Chondrocyte (in vitro differentiated cells): ENCODE measurements around the gene TTR. TPM values are rescaled to one million over a fixed set of nuclear protein-coding genes. Genes with fewer than 3 reads are reported as not detected.

Experiments used
- DNase-seq: peaks from one replicate; pipeline ENCODE4 v3.0.0; 2021; ENCODE audit warnings: mixed read lengths, low spot score
- H3K27ac Mint-ChIP-seq: one replicate; pipeline ENCODE4 v1.8.0; 2021; ENCODE audit warnings: mild to moderate bottlenecking, moderate library complexity, mixed read lengths; ENCODE audit not compliant: unreplicated experiment
- H3K27me3 Mint-ChIP-seq: 2 replicates; pipeline ENCODE4 v1.8.0; 2021; ENCODE audit warnings: low read depth, mixed read lengths
- H3K36me3 Mint-ChIP-seq: 2 replicates; pipeline ENCODE4 v1.8.0; 2021; ENCODE audit warnings: low read depth, mixed read lengths
- H3K4me1 Mint-ChIP-seq: 2 replicates; pipeline ENCODE4 v1.8.0; 2021; ENCODE audit warnings: low read depth, mild to moderate bottlenecking, mixed read lengths
- H3K4me3 Mint-ChIP-seq: one replicate; pipeline ENCODE4 v1.8.0; 2021; ENCODE audit warnings: mild to moderate bottlenecking, moderate library complexity, mixed read lengths; ENCODE audit not compliant: unreplicated experiment
- H3K9me3 Mint-ChIP-seq: 2 replicates; pipeline ENCODE4 v1.8.0; 2021; ENCODE audit warnings: low read depth, mixed read lengths
- CTCF ChIP-seq: fragments of 200-600 bp; sonication (generic); IDR thresholded peaks from 2 replicates; pipeline ENCODE4 v1.5.0; 2021; ENCODE audit warnings: antibody characterized with exemption, mild to moderate bottlenecking, moderate library complexity
- total RNA-seq: library from RNA; stranded (reverse); gene quantifications from 3 replicates; pipeline ENCODE4 v1.2.1, GENCODE V29; 2021

Gene TTR
- total RNA-seq, 1 donor from 2014 or later = not detected

- Mint-ChIP-seq H3K36me3 (no peaks in the 10 kb centered on the region), H3K9me3 (no peaks in the 10 kb centered on the region), H3K4me1 (no peaks in the 10 kb centered on the region), H3K27me3 (no peaks in the 10 kb centered on the region), H3K27ac (no peak overlapping the region), H3K4me3 (no peak overlapping the region)
- no peak for DNase-seq
- TF ChIP-seq CTCF = no peak
Observed at GRCh38 chr18:31618801-31619200, 27.1 kb downstream of the TTR start.

- Mint-ChIP-seq H3K4me1 (no peaks in the 10 kb centered on the region), H3K27ac (no peak overlapping the region), H3K4me3 (no peak overlapping the region), H3K9me3 (no peaks in the 10 kb centered on the region), H3K27me3 (no peaks in the 10 kb centered on the region), H3K36me3 (no peaks in the 10 kb centered on the region)
- no peak for DNase-seq
- TF ChIP-seq CTCF = no peak
Observed at GRCh38 chr18:31619291-31619690, 27.6 kb downstream of the TTR start.

GRCh38 chr18:31624892-31625640 is 33.4 kb downstream of the TTR start:
- DNase-seq = no peak
- H3K9me3 Mint-ChIP-seq = no peaks in the 10 kb centered on the region
- H3K4me3 Mint-ChIP-seq = no peak overlapping the region
- no peak for TF ChIP-seq CTCF
- H3K36me3 Mint-ChIP-seq = peaks cover 2% of the 10 kb centered on the region
- no peak overlapping the region for H3K27ac Mint-ChIP-seq
- H3K4me1 Mint-ChIP-seq = no peaks in the 10 kb centered on the region
- no peaks in the 10 kb centered on the region for H3K27me3 Mint-ChIP-seq

- no peak for DNase-seq
- H3K36me3 Mint-ChIP-seq = peaks cover 2% of the 10 kb centered on the region
- H3K4me1 Mint-ChIP-seq = no peaks in the 10 kb centered on the region
- no peak overlapping the region for H3K27ac Mint-ChIP-seq
- no peaks in the 10 kb centered on the region for H3K27me3 Mint-ChIP-seq
- TF ChIP-seq CTCF = no peak
- no peaks in the 10 kb centered on the region for H3K9me3 Mint-ChIP-seq
- no peak overlapping the region for H3K4me3 Mint-ChIP-seq
Observed at GRCh38 chr18:31626409-31626808, 34.7 kb downstream of the TTR start.

GRCh38 chr18:31630549-31630948 is 38.9 kb downstream of the TTR start:
- no peak for DNase-seq
- H3K27me3 Mint-ChIP-seq = no peaks in the 10 kb centered on the region
- no peak overlapping the region for H3K4me3 Mint-ChIP-seq
- H3K36me3 Mint-ChIP-seq = peaks cover 2% of the 10 kb centered on the region
- H3K27ac Mint-ChIP-seq = no peak overlapping the region
- H3K9me3 Mint-ChIP-seq = no peaks in the 10 kb centered on the region
- H3K4me1 Mint-ChIP-seq = peaks cover 3% of the 10 kb centered on the region
- no peak for TF ChIP-seq CTCF
